GM12878 (cell line): Measurements from ENCODE around the gene PCYT1B. TPM values are rescaled to one million over a fixed set of nuclear protein-coding genes. Genes with fewer than 3 reads are reported as not detected.

Experiments
- ATAC-seq: fragments of 200-7000 bp; cut with Tn5 transposase; 3 replicates; pipeline ENCODE4 v1.9.1; 2020; ENCODE audit warnings: mild to moderate bottlenecking, moderate library complexity
- BruUV-seq: library from RNA; stranded (reverse); fragments of 400-500 nt; replicated peaks from 2 replicates; lab custom pipeline; 2021; lab: Mats Ljungman, UMichigan
- CTCF ChIA-PET: fragments of 300-600 bp; sonication (Branson Sonifier 250); formaldehyde crosslinking; extraction: SDS; loops from one replicate; lab custom pipeline; 2021; ENCODE audit warnings: inconsistent platforms; lab: Yijun Ruan, JAX
- POLR2A ChIA-PET: fragments of 350-600 bp; formaldehyde crosslinking; extraction: SDS; loops from one replicate; lab custom pipeline; 2021; ENCODE audit warnings: inconsistent platforms; lab: Charles Lee
- RAD21 ChIA-PET: fragments of 300-600 bp; sonication (Branson Sonifier 250); formaldehyde crosslinking; loops from one replicate; lab custom pipeline; 2023; ENCODE audit warnings: antibody characterized with exemption; ENCODE audit not compliant: unreplicated experiment; lab: Charles Lee
- SMC1A ChIA-PET: fragments of 300-600 bp; sonication (Branson Sonifier 250); formaldehyde crosslinking; loops from one replicate; lab custom pipeline; 2023; ENCODE audit not compliant: unreplicated experiment, uncharacterized antibody; lab: Charles Lee
- DNase-seq: peaks from one replicate; pipeline ENCODE4 v3.0.0-alpha.2; 2011; ENCODE audit warnings: low read depth, low spot score
- FAIRE-seq: peaks from 3 replicates; lab custom pipeline; 2011; peaks lifted over from hg19 to GRCh38; lab: Jason Lieb, UNC
- H2AFZ ChIP-seq: 2 replicates; pipeline ENCODE4 v1.6.0; 2011; ENCODE audit warnings: low read depth, low read length, control low read depth; ENCODE audit not compliant: control insufficient read depth
- H3K27ac ChIP-seq: 2 replicates; pipeline ENCODE4 v1.5.1; 2011; ENCODE audit warnings: control low read depth; ENCODE audit not compliant: control insufficient read depth, insufficient read depth
- H3K27me3 ChIP-seq, 2 experiments: replicated peaks in 1 of 2; 2 replicates each; pipeline versions ENCODE4 v1.6.0 to v1.6.1; 2011; ENCODE audit warnings: low read length in 1 of 2; ENCODE audit not compliant: control insufficient read depth in 2 of 2, insufficient read depth in 2 of 2
- H3K36me3 ChIP-seq, 2 experiments: 2 replicates each; pipeline ENCODE4 v1.5.1; 2011; ENCODE audit warnings: low read length in 1 of 2; ENCODE audit not compliant: control insufficient read depth in 2 of 2, insufficient read depth in 2 of 2
- H3K4me1 ChIP-seq: 2 replicates; pipeline ENCODE4 v1.6.1; 2011; ENCODE audit warnings: mild to moderate bottlenecking, low read length, moderate library complexity, mixed read lengths; ENCODE audit not compliant: control insufficient read depth, insufficient read depth
- H3K4me2 ChIP-seq: 2 replicates; pipeline ENCODE4 v1.6.0; 2011; ENCODE audit warnings: control low read depth; ENCODE audit not compliant: control insufficient read depth, insufficient read depth
- H3K4me3 ChIP-seq: fragments of 200-600 bp; sonication (generic); 2 replicates; pipeline ENCODE4 v1.5.1; 2016
- H3K79me2 ChIP-seq: 2 replicates; pipeline ENCODE4 v1.6.0; 2011; ENCODE audit warnings: low read length; ENCODE audit not compliant: control insufficient read depth, insufficient read depth
- H3K9ac ChIP-seq: 2 replicates; pipeline ENCODE4 v1.8.0; 2011; ENCODE audit warnings: low read length, control low read depth, mixed read lengths; ENCODE audit not compliant: control insufficient read depth, insufficient read depth
- H3K9me3 ChIP-seq: replicated peaks from 3 replicates; pipeline ENCODE4 v1.5.1; 2011; ENCODE audit warnings: mild to moderate bottlenecking, low read length; ENCODE audit not compliant: control insufficient read depth, insufficient read depth
- H4K20me1 ChIP-seq: 2 replicates; pipeline ENCODE4 v1.6.0; 2011; ENCODE audit not compliant: control insufficient read depth, insufficient read depth
- CREB1 ChIP-seq: IDR thresholded peaks from 2 replicates; pipeline ENCODE4 v1.6.1; 2012; ENCODE audit warnings: low read depth, mild to moderate bottlenecking, inconsistent platforms
- FOXK2 ChIP-seq: fragments of 450-650 bp; IDR thresholded peaks from 2 replicates; pipeline ENCODE4 v1.6.1; 2017; ENCODE audit warnings: mild to moderate bottlenecking, moderate library complexity
- FOXM1 ChIP-seq: IDR thresholded peaks from 2 replicates; pipeline ENCODE4 v1.6.1; 2012; ENCODE audit warnings: low read depth, mild to moderate bottlenecking, inconsistent platforms, low read length, moderate library complexity
- GATAD2B ChIP-seq: fragments of 450-650 bp; conservative IDR thresholded peaks from 2 replicates; pipeline ENCODE4 v1.6.1; 2017; ENCODE audit warnings: low read depth, mild to moderate bottlenecking, moderate library complexity
- IKZF2 ChIP-seq, 2 experiments: fragments of 450-650 bp; IDR thresholded peaks; 2 replicates each; pipeline ENCODE4 v1.6.1; 2017; ENCODE audit warnings: mild to moderate bottlenecking in 2 of 2, moderate library complexity in 2 of 2
- NBN ChIP-seq: fragments of 450-650 bp; IDR thresholded peaks from 2 replicates; pipeline ENCODE4 v1.6.1; 2016
- TARDBP ChIP-seq: IDR thresholded peaks from 2 replicates; pipeline ENCODE4 v1.6.1; 2016; ENCODE audit warnings: borderline replicate concordance
- WGBS: methylation state at CpG from one replicate; pipeline ENCODE4 v1.1.6; 2016; ENCODE audit warnings: low lambda C conversion rate; ENCODE audit not compliant: insufficient replicate concordance, insufficient coverage; ENCODE audit errors: missing lambda C conversion rate; 5-methylcytosine and 5-hydroxymethylcytosine counted together
- in situ Hi-C: fragments of 300-500 bp; cut with MboI; formaldehyde crosslinking; loops from 9 replicates; pipeline ENCODE4 v1.14.3; 2018; ENCODE audit warnings: mixed read lengths
- intact Hi-C: fragments of 100-400 bp; cut with micrococcal nuclease; formaldehyde crosslinking; loops from one replicate; pipeline ENCODE4 v1.14.2; 2022; ENCODE audit not compliant: unreplicated experiment
- polyA plus RNA-seq, 11 experiments: library from polyadenylated mRNA; depleted of rRNA in 4 of 11; unstranded in 6 of 11; stranded (reverse) in 5 of 11; fragments of >200 nt; fragmentation: Nextera tagmentation in 4 of 11; fragmentation: Illumina TruSeq in 1 of 11; extraction: Ambion mirVana in 4 of 11; extraction: Trizol in 1 of 11; gene quantifications; 1 replicate in 1 of 11; 2 replicates in 10 of 11; pipeline versions ENCODE4 v1.2.1 to v1.2.3, GENCODE V29; 2011 to 2016; ENCODE audit warnings: inconsistent platforms in 2 of 11, missing spikeins in 2 of 11, low read depth in 1 of 11
- total RNA-seq, 4 experiments: library from RNA; depleted of rRNA in 3 of 4; stranded (reverse); fragments of >200 nt in 3 of 4; fragmentation: Illumina TruSeq in 1 of 4; extraction: Trizol in 1 of 4; gene quantifications; 2 replicates each; pipeline versions ENCODE4 v1.2.1 to v1.2.3, GENCODE V29; 2013 to 2021
- TF ChIP-seq, protein P1 (sequence below): fragments of 450-650 bp; IDR thresholded peaks from 2 replicates; pipeline ENCODE4 v1.6.1; 2016; ENCODE audit warnings: mild to moderate bottlenecking
- TF ChIP-seq, protein P2 (sequence below): IDR thresholded peaks from 2 replicates; pipeline ENCODE4 v1.6.1; 2011; ENCODE audit warnings: low read depth, mild to moderate bottlenecking, low read length, moderate library complexity, borderline replicate concordance; ENCODE audit errors: extremely low read depth
- TF ChIP-seq, protein P3 (sequence below): fragments of 450-650 bp; IDR thresholded peaks from 2 replicates; pipeline ENCODE4 v1.6.1; 2016; ENCODE audit warnings: mild to moderate bottlenecking

The PCYT1B gene
- total and polyA plus RNA-seq, 10 of the 15 experiments (the other 5 are each of a cell fraction or from before 2014, with no cell fraction given): 0.10 TPM; not detected in 9

DNA sequence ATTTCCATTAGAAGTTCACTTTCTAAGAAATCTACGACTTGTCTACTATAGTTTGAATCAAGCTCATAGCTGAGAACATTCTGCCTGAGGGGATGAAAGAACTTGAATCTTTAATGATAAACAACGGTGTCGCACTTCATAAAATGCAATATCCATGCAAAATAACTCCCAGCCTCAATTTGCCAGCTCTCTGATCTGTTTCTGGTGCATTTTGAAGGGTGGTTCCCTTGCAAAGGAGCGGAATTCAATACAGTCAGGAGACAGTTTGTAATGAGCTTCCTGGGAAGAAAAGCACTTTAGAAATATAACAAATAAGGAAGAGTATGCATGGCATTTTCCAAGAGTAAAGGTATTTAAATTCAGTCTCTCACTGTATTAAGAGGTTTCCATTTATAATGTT, 80.0 kb downstream of the PCYT1B start:
- H3K27me3 ChIP-seq: no peaks in the 10 kb centered on the region
- ATAC-seq: no peak
- 37% methylated on average over 4 of the region's 4 CpGs for WGBS
- H3K4me2 ChIP-seq: no peak overlapping the region
- H3K4me1 ChIP-seq: no peaks in the 10 kb centered on the region
- POLR2A ChIA-PET: no interaction called here
- TF ChIP-seq FOXM1: no peak
- no peak for TF ChIP-seq IKZF2 (IDR thresholded peaks at IDR 0.05)
- TF ChIP-seq CREB1: no peak
- TF ChIP-seq, protein P1, sequence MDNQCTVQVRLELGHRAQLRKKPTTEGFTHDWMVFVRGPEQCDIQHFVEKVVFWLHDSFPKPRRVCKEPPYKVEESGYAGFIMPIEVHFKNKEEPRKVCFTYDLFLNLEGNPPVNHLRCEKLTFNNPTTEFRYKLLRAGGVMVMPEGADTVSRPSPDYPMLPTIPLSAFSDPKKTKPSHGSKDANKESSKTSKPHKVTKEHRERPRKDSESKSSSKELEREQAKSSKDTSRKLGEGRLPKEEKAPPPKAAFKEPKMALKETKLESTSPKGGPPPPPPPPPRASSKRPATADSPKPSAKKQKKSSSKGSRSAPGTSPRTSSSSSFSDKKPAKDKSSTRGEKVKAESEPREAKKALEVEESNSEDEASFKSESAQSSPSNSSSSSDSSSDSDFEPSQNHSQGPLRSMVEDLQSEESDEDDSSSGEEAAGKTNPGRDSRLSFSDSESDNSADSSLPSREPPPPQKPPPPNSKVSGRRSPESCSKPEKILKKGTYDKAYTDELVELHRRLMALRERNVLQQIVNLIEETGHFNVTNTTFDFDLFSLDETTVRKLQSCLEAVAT: no peak
- no peak for TF ChIP-seq NBN
- no peak for TF ChIP-seq GATAD2B
- TF ChIP-seq, protein P2, sequence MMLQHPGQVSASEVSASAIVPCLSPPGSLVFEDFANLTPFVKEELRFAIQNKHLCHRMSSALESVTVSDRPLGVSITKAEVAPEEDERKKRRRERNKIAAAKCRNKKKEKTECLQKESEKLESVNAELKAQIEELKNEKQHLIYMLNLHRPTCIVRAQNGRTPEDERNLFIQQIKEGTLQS: no peak
- no peak for TF ChIP-seq FOXK2
- TF ChIP-seq, protein P3, sequence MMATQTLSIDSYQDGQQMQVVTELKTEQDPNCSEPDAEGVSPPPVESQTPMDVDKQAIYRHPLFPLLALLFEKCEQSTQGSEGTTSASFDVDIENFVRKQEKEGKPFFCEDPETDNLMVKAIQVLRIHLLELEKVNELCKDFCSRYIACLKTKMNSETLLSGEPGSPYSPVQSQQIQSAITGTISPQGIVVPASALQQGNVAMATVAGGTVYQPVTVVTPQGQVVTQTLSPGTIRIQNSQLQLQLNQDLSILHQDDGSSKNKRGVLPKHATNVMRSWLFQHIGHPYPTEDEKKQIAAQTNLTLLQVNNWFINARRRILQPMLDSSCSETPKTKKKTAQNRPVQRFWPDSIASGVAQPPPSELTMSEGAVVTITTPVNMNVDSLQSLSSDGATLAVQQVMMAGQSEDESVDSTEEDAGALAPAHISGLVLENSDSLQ: no peak
- no peak for TF ChIP-seq TARDBP
- TF ChIP-seq, all 136 proteins: peak for 0
- CTCF ChIA-PET: interaction anchor here (0.8 kb wide), 1 partner anchor 582 kb away, joined by 3 read pairs; no protein-coding TSS in a partner anchor
- in situ Hi-C loops: no loop called here
- H3K4me3 ChIP-seq: no peak overlapping the region
- BruUV-seq: no TSS peak
- RAD21 ChIA-PET: no interaction called here
- H2AFZ ChIP-seq: no peak overlapping the region
- SMC1A ChIA-PET: no interaction called here
- no peaks in the 10 kb centered on the region for H3K79me2 ChIP-seq
- H3K9ac ChIP-seq: no peak overlapping the region
- H4K20me1 ChIP-seq: no peaks in the 10 kb centered on the region
- no peaks in the 10 kb centered on the region for H3K9me3 ChIP-seq
- intact Hi-C loops: loop anchor here (10.0 kb wide), 1 partner anchor 302 kb away; no protein-coding TSS in a partner anchor
- FAIRE-seq (no peak), DNase-seq (no peak)
- no peak overlapping the region for H3K27ac ChIP-seq
- no peaks in the 10 kb centered on the region for H3K36me3 ChIP-seq
